HG03442 (cell line): Measurements from ENCODE around the gene GTF2F1.
"Not testable (repeated sequence)": the region's sequence is repeated elsewhere in the genome, so short reads cannot be mapped to it uniquely, and the experiment has no call there.

ENCODE experiments used
- ATAC-seq: cut with Tn5 transposase; IDR thresholded peaks from one replicate; pipeline ENCODE4 v1.9.1; 2021; ENCODE audit warnings: mild to moderate bottlenecking, moderate library complexity; ENCODE audit not compliant: unreplicated experiment

GTF2F1 gene

GRCh38 chr19:6417713-6418561, 25.0 kb upstream of the GTF2F1 start:
- ATAC-seq = no peak

- ATAC-seq = no peak
Observed at GRCh38 chr19:6416658-6417405, 23.9 kb upstream of the GTF2F1 start.

- no peak for ATAC-seq
Observed at GRCh38 chr19:6415591-6416190, 22.7 kb upstream of the GTF2F1 start.

GRCh38 chr19:6414793-6415590, 22.0 kb upstream of the GTF2F1 start:
- ATAC-seq = no peak

GRCh38 chr19:6413721-6414643, 21.0 kb upstream of the GTF2F1 start:
- ATAC-seq = no peak

- ATAC-seq = no peak
Observed at GRCh38 chr19:6413291-6413690, 20.3 kb upstream of the GTF2F1 start.

- no peak for ATAC-seq
Observed at GRCh38 chr19:6412447-6413091, 19.6 kb upstream of the GTF2F1 start.

- ATAC-seq = no peak
Observed at GRCh38 chr19:6412061-6412446, 19.1 kb upstream of the GTF2F1 start.

GRCh38 chr19:6409346-6409745, 16.4 kb upstream of the GTF2F1 start:
- ATAC-seq = no peak

- no peak for ATAC-seq
Observed at GRCh38 chr19:6406401-6406800, 13.4 kb upstream of the GTF2F1 start.

GRCh38 chr19:6402837-6403608, 10.1 kb upstream of the GTF2F1 start:
- no peak for ATAC-seq

GRCh38 chr19:6402058-6402457, 9.1 kb upstream of the GTF2F1 start:
- ATAC-seq = no peak

GRCh38 chr19:6400062-6400944, 7.3 kb upstream of the GTF2F1 start:
- not testable (repeated sequence) for ATAC-seq

GRCh38 chr19:6396305-6396704, 3.3 kb upstream of the GTF2F1 start:
- ATAC-seq = no peak

GRCh38 chr19:6394831-6395230, 1.9 kb upstream of the GTF2F1 start:
- no peak for ATAC-seq

GRCh38 chr19:6393983-6394412, 1.0 kb upstream of the GTF2F1 start:
- no peak for ATAC-seq

- ATAC-seq = no peak
Observed at GRCh38 chr19:6392221-6393073, 517 bp downstream of the GTF2F1 start.
